K562 (cell line): ENCODE results near the gene PIP5KL1. TPM values are rescaled to one million over a fixed set of nuclear protein-coding genes. Genes with fewer than 3 reads are reported as not detected.

Source experiments
- BCOR ChIP-seq: fragments of 450-650 bp; IDR thresholded peaks from 2 replicates; pipeline ENCODE4 v1.6.1; 2016
- CBFB ChIP-seq: sonication (generic); formaldehyde crosslinking; IDR thresholded peaks from 2 replicates; pipeline ENCODE4 v1.4.0; 2020; ENCODE audit warnings: mild to moderate bottlenecking, missing genetic modification reagents
- CBX8 ChIP-seq: fragments of 200-600 bp; sonication (generic); IDR thresholded peaks from 2 replicates; pipeline ENCODE4 v1.6.1; 2012; ENCODE audit warnings: borderline replicate concordance, mixed run types, low read depth, mild to moderate bottlenecking, moderate library complexity, mixed read lengths, low read length, control low read depth, inconsistent platforms; ENCODE audit not compliant: poor library complexity, severe bottlenecking; ENCODE audit errors: extremely low read depth
- DDX20 ChIP-seq: fragments of 450-650 bp; IDR thresholded peaks from 2 replicates; pipeline ENCODE4 v1.6.1; 2016; ENCODE audit warnings: missing genetic modification characterization, low read depth, mild to moderate bottlenecking, missing compliant biosample characterization, moderate library complexity
- E2F1 ChIP-seq: sonication (generic); formaldehyde crosslinking; IDR thresholded peaks from 2 replicates; pipeline ENCODE4 v1.8.1; 2023; ENCODE audit warnings: mild to moderate bottlenecking, missing genetic modification reagents, moderate library complexity
- ELK3 ChIP-seq: fragments of 450-650 bp; formaldehyde crosslinking; IDR thresholded peaks from 2 replicates; pipeline ENCODE4 v1.4.0; 2020; ENCODE audit warnings: mild to moderate bottlenecking
- FOXP1 ChIP-seq: sonication (generic); formaldehyde crosslinking; IDR thresholded peaks from 2 replicates; pipeline ENCODE4 v1.8.0; 2022; ENCODE audit warnings: mild to moderate bottlenecking, missing genetic modification reagents
- GMEB1 ChIP-seq: fragments of 250-450 bp; sonication (Bioruptor Pico); IDR thresholded peaks from 2 replicates; pipeline ENCODE4 v1.4.0; 2020; ENCODE audit warnings: mild to moderate bottlenecking
- ILF3 ChIP-seq: fragments of 450-650 bp; IDR thresholded peaks from 2 replicates; pipeline ENCODE4 v1.6.1; 2018; ENCODE audit warnings: antibody characterized with exemption, mild to moderate bottlenecking, moderate library complexity, borderline replicate concordance
- MCM5 ChIP-seq: fragments of 450-650 bp; IDR thresholded peaks from 2 replicates; pipeline ENCODE4 v1.6.1; 2016; ENCODE audit warnings: low read depth
- NFE2L1 ChIP-seq: fragments of 450-650 bp; IDR thresholded peaks from 2 replicates; pipeline ENCODE4 v1.6.1; 2016; ENCODE audit warnings: missing genetic modification characterization, low read depth, mild to moderate bottlenecking, missing compliant biosample characterization, moderate library complexity, borderline replicate concordance
- NUFIP1 ChIP-seq: fragments of 450-650 bp; IDR thresholded peaks from 2 replicates; pipeline ENCODE4 v1.6.1; 2018; ENCODE audit not compliant: partially characterized antibody
- PCBP1 ChIP-seq: fragments of 200-400 bp; formaldehyde crosslinking; IDR thresholded peaks from 2 replicates; pipeline ENCODE4 v1.6.1; 2018; ENCODE audit warnings: mild to moderate bottlenecking, low read depth, low read length; ENCODE audit not compliant: poor library complexity, severe bottlenecking
- PTBP1 ChIP-seq: fragments of 200-400 bp; formaldehyde crosslinking; IDR thresholded peaks from 2 replicates; pipeline ENCODE4 v1.6.1; 2017; ENCODE audit warnings: low read depth, low read length
- SMARCA5 ChIP-seq: fragments of 450-650 bp; IDR thresholded peaks from 2 replicates; pipeline ENCODE4 v1.6.1; 2016
- TSC22D4 ChIP-seq: fragments of 450-650 bp; IDR thresholded peaks from 2 replicates; pipeline ENCODE4 v1.6.1; 2016; ENCODE audit warnings: missing genetic modification characterization, missing biosample characterization, control low read depth
- YBX1 ChIP-seq: fragments of 450-650 bp; IDR thresholded peaks from 2 replicates; pipeline ENCODE4 v1.7.1; 2016; ENCODE audit warnings: mild to moderate bottlenecking
- ZNF12 ChIP-seq: sonication (generic); formaldehyde crosslinking; IDR thresholded peaks from 2 replicates; pipeline ENCODE4 v1.4.0; 2020; ENCODE audit warnings: mild to moderate bottlenecking, missing genetic modification reagents
- ZNF217 ChIP-seq: sonication (generic); formaldehyde crosslinking; IDR thresholded peaks from 2 replicates; pipeline ENCODE4 v1.8.0; 2022; ENCODE audit warnings: mild to moderate bottlenecking, missing genetic modification reagents
- ZNF740 ChIP-seq, 3 experiments: fragments of 200-800 bp in 1 of 3; sonication (Bioruptor generic) in 1 of 3; sonication (generic) in 1 of 3; formaldehyde crosslinking in 1 of 3; IDR thresholded peaks; 2 replicates each; pipeline versions ENCODE4 v1.6.1 to v1.8.0; 2016 to 2022; ENCODE audit warnings: mild to moderate bottlenecking in 2 of 3, missing compliant biosample characterization in 2 of 3, missing genetic modification characterization in 2 of 3, missing genetic modification reagents in 1 of 3
- ZNF778 ChIP-seq: fragments of 450-650 bp; formaldehyde crosslinking; IDR thresholded peaks from 2 replicates; pipeline ENCODE4 v1.4.0; 2020; ENCODE audit warnings: mild to moderate bottlenecking, moderate library complexity
- ZSCAN32 ChIP-seq: fragments of 450-650 bp; formaldehyde crosslinking; IDR thresholded peaks from 2 replicates; pipeline ENCODE4 v1.4.0; 2020; ENCODE audit warnings: mild to moderate bottlenecking, moderate library complexity
- polyA plus RNA-seq, 8 experiments: library from polyadenylated mRNA; depleted of rRNA in 4 of 8; stranded (reverse) in 5 of 8; unstranded in 3 of 8; fragments of >200 nt; fragmentation: Nextera tagmentation in 2 of 8; fragmentation: Illumina TruSeq in 1 of 8; extraction: Ambion mirVana in 2 of 8; extraction: Trizol in 1 of 8; gene quantifications; 2 replicates each; pipeline versions ENCODE4 v1.2.1 to v1.2.3, GENCODE V29; 2011 to 2014; ENCODE audit warnings: inconsistent platforms in 1 of 8, missing spikeins in 1 of 8
- total RNA-seq, 7 experiments: library from RNA; depleted of rRNA in 6 of 7; stranded (reverse); fragments of >200 nt in 6 of 7; fragmentation: Illumina TruSeq in 2 of 7; extraction: Trizol in 2 of 7; gene quantifications; 2 replicates each; pipeline versions ENCODE4 v1.2.1 to v1.2.3, GENCODE V29; 2011 to 2021; ENCODE audit warnings: low replicate concordance in 1 of 7

Gene PIP5KL1
- total and polyA plus RNA-seq, 9 of the 15 experiments (the other 6 are each of a cell fraction or from before 2014, with no cell fraction given): 0.18 to 4.8 (median 1.2) TPM

- TF ChIP-seq GMEB1 (no peak), CBX8 (no peak), ELK3 (CRISPR knock-in tag) (no peak), TSC22D4 (tag) (no peak), YBX1 (no peak), SMARCA5 (no peak), NFE2L1 (tag) (no peak), E2F1 (no peak), FOXP1 (CRISPR knock-in tag) (no peak), BCOR (no peak), MCM5 (no peak), ZSCAN32 (CRISPR knock-in tag) (no peak), ZNF217 (no peak), PCBP1 (no peak), PTBP1 (no peak), ZNF12 (no peak), DDX20 (tag) (no peak), CBFB (CRISPR knock-in tag) (peak; percentile 51; the same call in 1 of the 2 replicates), NUFIP1 (no peak), ILF3 (no peak), ZNF740 (CRISPR knock-in tag; IDR thresholded peaks at IDR 0.05) (no peak; the same call in 1 of the 2 replicates), ZNF740 (tag; IDR thresholded peaks at IDR 0.05) (no peak), ZNF778 (CRISPR knock-in tag) (no peak)
These were observed 13.2 kb upstream of the PIP5KL1 start (continued) for GRCh38 chr9:127943731-127944144.
